Right renal pelvis (tissue), 4 donors: ENCODE measurements around the gene GNGT2. TPM values are rescaled to one million over a fixed set of nuclear protein-coding genes. Genes with fewer than 3 reads are reported as not detected.

Experiments used
- DNase-seq, 4 donors: peaks; one replicate each; pipeline ENCODE4 v3.0.0-alpha.2; 2013; ENCODE audit warnings: low read depth in 4 of 4, low spot score in 3 of 4, missing footprints in 1 of 4
- polyA plus RNA-seq, 4 donors: library from polyadenylated mRNA; unstranded; fragments of 120-200 nt; gene quantifications; one replicate each; pipeline ENCODE4 v1.2.1, GENCODE V29; 2013; ENCODE audit not compliant: insufficient read length in 4 of 4

The GNGT2 gene
- polyA plus RNA-seq, 4 donors: 1.8 to 2.8 (median 1.8) TPM

DNA sequence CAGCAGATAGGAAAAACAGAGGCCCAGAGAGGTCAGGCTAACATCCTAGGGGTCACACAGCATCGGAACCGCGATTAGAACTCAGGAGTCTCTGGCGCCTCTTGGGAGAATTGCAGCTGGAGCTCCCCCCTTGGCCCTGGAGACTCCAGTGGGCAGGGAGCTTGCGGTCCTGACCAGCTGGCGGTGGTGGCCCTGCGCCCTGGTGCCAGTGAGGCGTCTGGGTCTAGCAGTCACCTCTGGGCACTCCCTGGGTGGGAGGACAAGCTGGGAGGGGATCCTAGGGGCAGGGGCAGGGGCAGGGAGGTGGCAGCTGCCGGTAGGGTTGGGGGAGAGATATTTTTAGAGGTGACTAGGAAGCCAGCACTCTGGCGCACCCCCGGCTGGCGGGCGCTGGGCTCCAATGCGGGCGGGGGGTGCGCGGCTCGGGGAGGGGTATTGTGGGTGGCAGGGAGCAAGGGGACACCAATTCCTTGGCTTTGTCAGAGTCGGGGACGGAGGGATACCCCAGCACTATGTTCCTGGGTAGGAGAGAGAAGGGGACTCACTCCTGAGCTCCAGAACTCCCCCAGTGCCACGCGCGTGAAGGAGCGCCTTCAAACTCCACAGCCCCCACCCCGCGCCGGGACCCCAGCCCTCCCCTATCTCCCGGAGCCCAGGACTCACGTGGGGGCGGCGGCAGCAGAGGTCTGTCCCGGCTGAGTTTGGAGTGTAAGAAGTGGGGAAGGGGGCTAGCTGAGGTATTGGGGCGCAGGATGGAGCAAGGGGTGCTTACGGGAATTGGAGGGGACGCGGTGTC, 19.6 kb upstream of the GNGT2 start:
- no peak for DNase-seq

DNA sequence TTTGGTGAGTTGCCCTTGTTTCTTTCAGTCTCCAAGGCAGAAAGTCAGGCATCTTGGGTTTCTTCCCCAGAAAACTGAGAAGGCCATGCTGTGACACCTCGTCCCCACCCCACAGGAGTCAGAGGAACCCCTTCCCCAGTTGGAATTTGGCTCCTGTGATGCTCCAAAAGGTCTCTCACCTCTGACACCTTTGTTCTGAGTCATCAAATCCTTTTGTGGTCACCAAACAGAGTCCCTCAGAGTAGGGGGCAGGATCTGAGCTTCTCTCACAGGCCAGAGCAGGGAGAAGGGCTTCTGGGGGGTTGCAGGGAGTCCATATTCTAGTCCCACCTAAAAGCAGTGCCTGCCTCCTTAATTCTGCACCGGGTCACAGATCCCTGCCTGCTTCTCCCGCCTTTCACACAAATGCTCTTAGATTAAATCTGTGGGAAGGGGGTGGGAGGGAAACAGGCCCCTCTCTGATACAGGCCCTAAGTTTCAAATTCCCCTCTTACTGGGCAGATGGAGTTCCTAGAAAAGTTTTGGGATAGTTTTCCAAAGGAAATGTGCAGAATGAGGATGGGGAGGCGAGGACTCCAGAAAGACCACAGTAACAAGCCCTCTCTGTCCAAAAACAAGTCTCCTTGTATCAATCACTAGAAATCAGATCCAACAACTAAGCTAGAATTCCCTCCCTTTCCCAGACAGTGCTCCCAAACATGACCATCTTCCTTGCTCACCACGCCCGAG, 18.9 kb upstream of the GNGT2 start:
- no peak for DNase-seq

GRCh38 chr17:49227436-49228261, 17.3 kb upstream of the GNGT2 start:
- peak in 2 of 4 donors; percentile 53 to 55 for DNase-seq

DNA sequence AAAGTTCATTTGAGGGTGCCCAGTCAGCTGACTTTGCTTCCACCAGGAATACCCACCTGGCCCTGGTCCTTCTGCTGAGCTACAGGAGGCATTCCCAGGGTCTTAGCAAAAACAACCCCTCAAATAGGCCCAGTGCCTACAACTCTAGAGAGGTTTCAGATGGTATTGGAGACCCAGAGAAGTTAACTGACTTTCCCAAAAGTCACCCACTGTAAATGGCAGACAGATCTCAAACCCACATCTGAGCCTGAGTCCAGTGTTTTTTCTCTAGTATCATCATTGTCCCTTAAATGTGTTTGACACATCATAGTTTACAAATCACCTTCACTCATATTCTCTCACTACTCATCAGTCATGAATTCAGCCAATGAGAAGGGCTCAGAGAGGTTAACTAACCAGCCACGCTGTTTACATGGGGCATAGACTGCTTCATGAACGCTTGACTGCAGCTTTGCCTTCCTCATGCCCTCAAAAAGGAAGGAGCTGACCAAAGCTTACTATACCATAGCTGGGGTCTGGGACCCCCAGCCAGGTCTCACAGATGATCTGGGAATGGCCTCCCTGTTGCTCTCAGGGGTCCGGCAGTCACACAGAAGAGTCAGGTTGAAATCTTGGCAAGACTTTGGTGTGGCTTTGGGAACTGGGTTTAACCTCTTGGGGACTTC, 16.5 kb upstream of the GNGT2 start:
- no peak for DNase-seq

GRCh38 chr17:49225554-49226236, 15.3 kb upstream of the GNGT2 start:
- no peak for DNase-seq

- DNase-seq: no peak
Measured at GRCh38 chr17:49224997-49225337, 14.6 kb upstream of the GNGT2 start.

GRCh38 chr17:49224198-49224996, 14.0 kb upstream of the GNGT2 start:
- DNase-seq: no peak

DNA sequence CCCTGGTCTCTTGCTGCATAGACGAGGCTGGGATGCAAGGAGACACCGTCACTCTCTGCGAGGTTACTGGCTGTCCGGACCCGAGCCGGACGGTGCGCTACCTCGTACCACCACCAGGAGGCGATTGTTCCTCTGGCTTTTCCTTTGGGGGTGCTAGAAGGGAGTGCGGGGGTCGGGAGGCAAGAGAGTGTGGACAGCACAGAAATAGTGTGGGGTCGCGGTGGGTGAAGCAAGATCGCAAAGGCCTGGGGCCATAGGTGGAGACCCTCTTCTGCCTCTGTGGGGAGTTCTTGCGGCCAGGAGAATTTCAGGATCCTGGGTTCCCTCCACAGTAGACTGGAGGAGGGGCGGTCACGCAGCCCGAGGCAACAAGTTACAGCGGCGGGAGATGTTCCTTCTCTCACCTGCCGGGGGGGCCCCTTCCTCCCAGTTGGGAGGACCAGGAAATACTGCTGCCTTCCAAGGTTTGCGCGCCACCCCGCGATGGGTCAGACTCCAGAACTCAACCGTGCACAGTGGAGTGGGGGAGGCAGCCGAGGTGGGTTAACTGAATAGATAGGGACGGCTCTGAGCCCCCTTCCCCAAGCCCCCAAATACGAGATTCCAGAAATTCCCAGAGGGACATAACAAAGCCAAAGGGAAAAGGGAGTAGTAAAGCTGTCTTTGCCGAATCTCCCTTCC, 13.3 kb upstream of the GNGT2 start:
- DNase-seq: no peak

DNA sequence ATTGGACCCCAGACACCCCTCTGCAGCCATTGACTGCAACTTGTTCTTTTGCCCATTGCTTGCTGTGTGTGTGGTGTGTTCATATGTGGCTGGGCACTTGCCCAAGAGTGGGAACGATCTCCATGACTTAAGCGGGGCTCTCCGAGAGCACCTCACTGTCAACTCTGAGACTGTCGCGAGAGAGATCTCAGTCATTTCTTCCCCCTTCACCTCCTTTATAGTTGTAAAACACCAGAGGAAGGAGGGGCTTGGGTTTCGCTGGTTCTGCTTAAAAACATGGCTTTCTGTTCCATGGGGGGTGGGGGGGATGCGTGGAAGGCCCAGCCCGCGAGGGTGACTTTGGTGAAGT, 12.8 kb upstream of the GNGT2 start:
- no peak for DNase-seq

DNA sequence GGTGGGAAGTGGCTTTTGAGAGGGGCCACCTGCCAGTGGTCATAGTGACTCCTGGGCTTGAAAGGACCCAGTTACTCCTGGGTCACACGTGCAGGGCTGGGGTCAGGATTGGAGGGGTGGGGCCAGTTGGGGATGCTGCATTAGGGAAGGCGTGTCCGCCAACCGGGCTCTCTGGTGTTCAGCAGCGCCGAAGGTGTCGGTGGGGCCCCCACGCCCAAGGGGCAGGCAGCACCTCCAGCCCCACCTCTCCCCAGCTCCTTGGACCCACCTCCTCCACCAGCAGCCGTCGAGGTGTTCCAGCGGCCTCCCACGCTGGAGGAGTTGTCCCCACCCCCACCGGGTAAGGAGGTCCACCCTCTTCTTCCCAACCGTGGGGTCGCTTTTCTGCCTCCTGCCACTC, 9.6 kb upstream of the GNGT2 start:
- DNase-seq: no peak

DNA sequence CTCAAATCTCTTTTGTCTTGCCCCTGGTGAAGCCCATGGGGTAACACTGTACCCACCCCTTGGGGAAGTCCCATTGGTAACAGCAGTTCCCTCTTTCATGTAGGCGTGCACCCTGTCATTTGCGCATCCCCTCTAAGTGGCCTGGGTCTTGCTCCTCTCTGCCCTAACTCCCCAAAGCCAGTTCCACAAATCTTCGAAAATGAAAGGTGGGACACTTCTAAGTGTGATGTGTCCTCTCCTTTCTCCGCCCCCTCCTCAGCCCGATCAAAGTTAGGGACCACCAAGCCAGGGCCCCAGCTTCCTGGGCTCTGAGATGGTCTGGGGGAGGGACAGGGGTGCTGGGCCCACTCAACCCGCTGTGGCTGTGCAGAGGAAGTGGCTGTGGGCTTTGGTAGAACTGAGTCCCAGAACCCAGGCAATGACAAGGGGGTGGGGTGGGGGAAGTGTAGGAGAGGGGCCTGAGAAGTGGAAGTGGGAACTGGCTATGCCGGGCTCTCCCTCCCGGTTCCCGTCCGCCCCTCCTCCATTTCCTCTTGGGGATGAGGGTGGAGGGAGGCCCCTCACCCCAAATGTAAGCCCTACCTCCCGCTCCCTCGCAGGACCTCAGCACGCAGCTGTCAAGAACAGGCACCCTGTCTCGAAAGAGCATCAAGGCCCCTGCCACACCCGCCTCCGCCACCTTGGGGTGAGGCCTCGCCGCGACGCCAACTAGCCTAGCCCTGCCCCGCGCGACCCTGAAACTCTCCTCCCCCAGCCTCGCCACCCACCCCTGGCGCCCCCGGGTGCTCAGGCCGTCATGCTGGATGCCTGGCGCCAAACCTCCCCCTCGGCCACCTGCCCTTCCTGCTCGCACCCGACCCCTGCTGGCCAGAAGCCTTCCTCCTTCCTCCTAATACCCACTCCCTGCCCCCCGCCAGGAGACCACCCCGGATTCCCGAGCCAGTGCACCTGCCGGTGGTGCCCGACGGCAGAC, 8.9 kb upstream of the GNGT2 start:
- DNase-seq: no peak

DNA sequence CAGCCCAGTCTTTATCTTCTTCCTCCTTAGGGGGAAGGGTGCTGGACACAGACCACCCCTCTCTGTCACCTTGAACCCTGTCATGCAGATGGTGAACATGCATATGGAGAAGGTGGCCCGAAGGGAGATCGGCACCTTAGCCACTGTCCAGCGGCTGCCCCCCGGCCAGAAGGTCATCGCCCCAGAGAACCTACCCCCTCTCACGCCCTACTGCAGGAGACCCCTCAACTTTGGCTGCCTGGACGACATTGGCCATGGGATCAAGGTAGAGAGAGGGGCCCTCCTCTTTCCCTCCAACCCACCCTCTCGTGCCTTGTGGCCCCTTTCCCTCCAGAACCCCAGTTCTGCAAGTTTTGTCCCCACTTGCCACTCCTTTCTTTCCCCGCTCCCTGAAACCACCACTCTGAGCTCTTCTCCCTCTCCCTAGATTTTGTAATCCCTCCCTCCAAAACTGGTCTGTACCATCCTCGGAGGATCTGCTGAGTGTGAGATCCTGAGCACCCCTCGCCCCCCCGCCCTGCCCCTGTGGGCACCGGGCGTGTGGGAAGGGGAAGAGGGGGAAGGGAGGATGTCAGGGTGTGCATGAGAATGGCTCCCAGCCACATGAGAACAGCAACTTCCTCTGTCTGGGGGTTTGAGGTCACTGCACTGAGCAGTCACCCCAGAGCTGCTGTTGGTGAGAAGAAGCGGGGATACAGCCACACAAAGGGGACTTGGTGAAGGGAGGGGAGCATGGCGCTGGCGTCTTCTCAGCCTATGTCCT, 7.5 kb upstream of the GNGT2 start:
- no peak for DNase-seq

DNA sequence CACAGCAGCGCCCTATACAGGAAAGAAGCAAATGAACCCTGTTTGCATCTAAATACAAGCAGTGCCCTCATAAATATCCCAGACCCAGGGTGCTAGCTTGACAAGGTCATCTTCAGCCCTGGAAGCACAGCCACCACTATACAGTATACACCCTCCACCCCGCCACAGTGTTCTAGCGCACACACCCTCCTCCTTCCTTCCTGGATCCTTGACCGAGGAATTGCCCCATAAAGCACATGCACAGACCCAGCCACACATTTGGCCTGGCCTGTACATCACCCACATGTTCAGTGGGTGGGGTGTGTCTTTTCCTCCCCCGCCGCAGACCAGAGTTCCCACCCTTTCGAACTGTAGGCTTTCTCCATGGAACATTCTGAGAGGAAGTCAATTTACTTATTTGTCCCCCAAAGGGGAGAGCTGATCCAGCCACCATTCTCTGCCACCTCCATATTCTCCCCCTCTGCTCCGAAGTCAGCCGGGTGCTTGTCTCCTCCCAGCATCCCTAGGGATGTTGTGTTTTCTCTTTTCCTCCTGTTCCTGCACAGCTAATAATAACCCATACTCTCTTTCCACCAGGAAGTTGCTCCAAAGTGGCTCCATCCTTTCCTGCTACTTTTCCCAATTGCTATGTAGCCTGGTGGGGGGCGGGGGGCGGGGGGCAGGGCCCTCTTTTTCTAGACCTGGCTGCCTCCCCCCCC, 6.7 kb upstream of the GNGT2 start:
- DNase-seq: no peak

GRCh38 chr17:49216482-49216881, 6.1 kb upstream of the GNGT2 start:
- no peak for DNase-seq

DNA sequence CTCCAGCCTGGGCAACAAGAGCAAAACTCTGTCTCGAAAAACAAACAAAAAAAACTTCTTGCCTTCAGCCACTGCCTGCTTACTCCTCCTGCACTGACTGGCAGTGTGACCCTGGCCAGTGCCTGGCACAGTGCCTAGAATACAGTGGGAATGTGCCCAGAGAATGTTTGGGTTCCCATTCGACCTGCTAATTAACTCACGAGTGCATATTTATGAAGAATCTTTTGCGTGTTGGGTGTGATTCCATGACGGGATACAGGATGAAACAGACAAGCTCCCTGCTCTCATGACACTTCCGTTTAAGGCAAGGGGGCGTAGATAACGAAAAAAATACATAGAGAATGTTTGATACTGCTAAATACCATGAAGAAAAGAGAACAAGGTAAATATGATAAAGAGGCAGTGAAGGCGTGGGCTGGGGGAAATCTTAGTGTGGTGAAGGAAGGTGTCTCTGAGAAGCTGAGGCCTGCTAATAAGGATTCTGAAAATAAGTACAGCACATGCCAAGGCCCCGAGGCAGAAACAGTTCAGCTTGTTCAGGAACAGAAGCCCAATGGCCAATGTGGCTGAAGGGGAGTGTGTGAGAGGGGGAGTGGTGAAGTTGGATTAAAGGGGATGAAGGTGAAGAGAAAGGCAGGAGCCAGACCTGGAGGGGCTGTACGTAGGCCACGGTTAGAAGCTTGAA, 4.4 kb upstream of the GNGT2 start:
- no peak for DNase-seq

DNA sequence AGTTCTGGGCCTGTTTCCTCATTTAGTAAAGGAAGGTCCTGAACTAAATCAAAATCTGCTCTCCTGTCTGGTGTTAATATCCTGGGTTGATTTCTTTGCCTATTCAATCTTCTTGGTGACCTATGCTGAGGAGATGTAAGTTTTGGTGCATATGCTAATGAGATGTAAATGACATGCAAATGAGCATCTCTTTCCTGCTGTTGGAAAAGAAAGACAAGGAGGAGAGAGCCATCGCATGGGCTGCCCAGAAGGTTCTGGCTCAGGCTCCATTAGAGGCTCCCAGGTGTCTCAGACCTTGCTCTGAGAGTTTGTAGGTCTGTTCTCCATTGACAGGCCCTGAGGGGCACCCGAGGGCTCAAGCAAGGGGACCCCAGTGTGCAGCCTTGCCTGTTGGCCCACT, 3.5 kb upstream of the GNGT2 start:
- no peak for DNase-seq
